IMR-90 (cell line): ENCODE results near the gene AATF. TPM values are rescaled to one million over a fixed set of nuclear protein-coding genes. Genes with fewer than 3 reads are reported as not detected.

ENCODE experiments used
- ATAC-seq: fragments of 200-7000 bp; cut with Tn5 transposase; 2 replicates; pipeline ENCODE4 v1.9.1; 2020; ENCODE audit warnings: low read depth, mild to moderate bottlenecking, moderate library complexity
- BruUV-seq: library from RNA; stranded (reverse); fragments of 400-500 nt; replicated peaks from 2 replicates; lab custom pipeline; 2021; lab: Mats Ljungman, UMichigan
- CTCF ChIA-PET: fragments of 300-600 bp; formaldehyde crosslinking; extraction: SDS; loops from one replicate; lab custom pipeline; 2021; ENCODE audit warnings: antibody characterized with exemption; lab: Yijun Ruan, JAX
- POLR2A ChIA-PET: fragments of 300-600 bp; sonication (Branson Sonifier 250); formaldehyde crosslinking; loops from one replicate; lab custom pipeline; 2022; ENCODE audit warnings: antibody characterized with exemption; ENCODE audit not compliant: unreplicated experiment; lab: Charles Lee
- DNase-seq: peaks from one replicate; pipeline ENCODE4 v3.0.0; 2013
- H2AFZ ChIP-seq: replicated peaks from 2 replicates; pipeline ENCODE3; 2013; ENCODE audit warnings: low read length, mild to moderate bottlenecking; ENCODE audit not compliant: poor library complexity
- H2AK5ac ChIP-seq: 2 replicates; pipeline ENCODE4 v1.6.1; 2013; ENCODE audit warnings: low read depth, low read length, inconsistent platforms
- H2AK9ac ChIP-seq: replicated peaks from 2 replicates; pipeline ENCODE3; 2013; ENCODE audit warnings: mild to moderate bottlenecking, low read depth, low read length, moderate library complexity; ENCODE audit not compliant: poor library complexity
- H2BK120ac ChIP-seq: 2 replicates; pipeline ENCODE4 v1.6.1; 2013; ENCODE audit warnings: low read depth, low read length, inconsistent platforms
- H2BK15ac ChIP-seq: 3 replicates; pipeline ENCODE4 v1.6.1; 2013; ENCODE audit warnings: low read depth, low read length, inconsistent platforms
- H2BK20ac ChIP-seq: 2 replicates; pipeline ENCODE4 v1.6.1; 2013; ENCODE audit warnings: low read depth, mild to moderate bottlenecking, inconsistent platforms, low read length, moderate library complexity
- H2BK5ac ChIP-seq: 2 replicates; pipeline ENCODE4 v1.6.1; 2013; ENCODE audit warnings: mild to moderate bottlenecking, low read depth, low read length, inconsistent platforms; ENCODE audit not compliant: poor library complexity, severe bottlenecking
- H3K14ac ChIP-seq: replicated peaks from 2 replicates; pipeline ENCODE4 v1.6.1; 2013; ENCODE audit warnings: low read depth, low read length, inconsistent platforms
- H3K18ac ChIP-seq: 2 replicates; pipeline ENCODE4 v1.6.1; 2013; ENCODE audit warnings: low read depth, low read length, control low read depth
- H3K23ac ChIP-seq: 2 replicates; pipeline ENCODE4 v1.6.1; 2013; ENCODE audit warnings: low read depth, low read length, inconsistent platforms
- H3K27ac ChIP-seq: 2 replicates; pipeline ENCODE4 v1.5.1; 2013; ENCODE audit warnings: mild to moderate bottlenecking, control low read depth, low read length; ENCODE audit not compliant: insufficient read depth
- H3K27me3 ChIP-seq: 2 replicates; pipeline ENCODE4 v1.6.1; 2013; ENCODE audit warnings: low read length; ENCODE audit not compliant: control insufficient read depth, insufficient read depth
- H3K36me3 ChIP-seq: 2 replicates; pipeline ENCODE4 v1.6.1; 2013; ENCODE audit warnings: low read length, mixed read lengths; ENCODE audit not compliant: control insufficient read depth, insufficient read depth
- H3K4ac ChIP-seq: 2 replicates; pipeline ENCODE4 v1.6.1; 2013; ENCODE audit warnings: low read depth, low read length, inconsistent platforms
- H3K4me1 ChIP-seq: 2 replicates; pipeline ENCODE4 v1.6.1; 2013; ENCODE audit warnings: low read length, mixed read lengths; ENCODE audit not compliant: control insufficient read depth, insufficient read depth
- H3K4me2 ChIP-seq: 2 replicates; pipeline ENCODE4 v1.6.1; 2013; ENCODE audit warnings: low read depth, mild to moderate bottlenecking, control low read depth, low read length, moderate library complexity
- H3K4me3 ChIP-seq: 2 replicates; pipeline ENCODE4 v1.5.1; 2013; ENCODE audit warnings: low read depth, mild to moderate bottlenecking, control low read depth, low read length, moderate library complexity; ENCODE audit not compliant: insufficient read depth
- H3K56ac ChIP-seq: 2 replicates; pipeline ENCODE4 v1.6.1; 2013; ENCODE audit warnings: low read length, inconsistent platforms; ENCODE audit not compliant: insufficient read depth; ENCODE audit errors: extremely low read depth
- H3K79me1 ChIP-seq, 2 experiments: 2 replicates each; pipeline ENCODE4 v1.6.1; 2013; ENCODE audit warnings: low read length in 2 of 2, inconsistent platforms in 1 of 2, low read depth in 1 of 2
- H3K9ac ChIP-seq: 2 replicates; pipeline ENCODE4 v1.6.1; 2013; ENCODE audit warnings: low read depth, low read length, control low read depth
- H3K9me1 ChIP-seq: 2 replicates; pipeline ENCODE4 v1.6.1; 2013; ENCODE audit warnings: low read length, inconsistent platforms; ENCODE audit not compliant: insufficient read depth
- H3K9me3 ChIP-seq: 2 replicates; pipeline ENCODE4 v1.6.1; 2013; ENCODE audit warnings: low read length; ENCODE audit not compliant: control insufficient read depth, insufficient read depth
- H4K20me1 ChIP-seq: 2 replicates; pipeline ENCODE4 v1.6.1; 2013; ENCODE audit warnings: low read length, inconsistent platforms; ENCODE audit not compliant: insufficient read depth
- H4K5ac ChIP-seq: 2 replicates; pipeline ENCODE4 v1.6.1; 2013; ENCODE audit warnings: mild to moderate bottlenecking, low read depth, low read length, control low read depth
- H4K8ac ChIP-seq, 2 experiments: 2 replicates each; pipeline ENCODE4 v1.6.1; 2013; ENCODE audit warnings: low read depth in 2 of 2, low read length in 2 of 2, control low read depth in 1 of 2, inconsistent platforms in 1 of 2
- H4K91ac ChIP-seq: 2 replicates; pipeline ENCODE4 v1.6.1; 2013; ENCODE audit warnings: low read depth, low read length, inconsistent platforms; ENCODE audit not compliant: insufficient read depth
- BHLHE40 ChIP-seq: fragments of 150-350 bp; IDR thresholded peaks from 2 replicates; pipeline ENCODE4 v1.6.1; 2016; ENCODE audit warnings: mild to moderate bottlenecking, low read depth, low read length
- CEBPB ChIP-seq: IDR thresholded peaks from 2 replicates; pipeline ENCODE4 v1.6.1; 2012; ENCODE audit warnings: low read depth, low read length, improper control_type of control experiment
- CHD1 ChIP-seq: IDR thresholded peaks from 2 replicates; pipeline ENCODE4 v1.6.1; 2012; ENCODE audit warnings: low read depth, low read length, improper control_type of control experiment
- FOS ChIP-seq: fragments of 150-350 bp; IDR thresholded peaks from 2 replicates; pipeline ENCODE4 v1.6.1; 2016; ENCODE audit warnings: low read depth, low read length
- MAFK ChIP-seq: IDR thresholded peaks from 2 replicates; pipeline ENCODE4 v1.6.1; 2012; ENCODE audit warnings: low read depth, low read length, improper control_type of control experiment
- MAZ ChIP-seq: IDR thresholded peaks from 2 replicates; pipeline ENCODE4 v1.6.1; 2012; ENCODE audit warnings: low read depth, mild to moderate bottlenecking, low read length, improper control_type of control experiment, moderate library complexity, borderline replicate concordance
- MXI1 ChIP-seq: IDR thresholded peaks from 2 replicates; pipeline ENCODE4 v1.6.1; 2012; ENCODE audit warnings: low read depth, mild to moderate bottlenecking, low read length, moderate library complexity, borderline replicate concordance
- NFE2L2 ChIP-seq: fragments of 150-350 bp; IDR thresholded peaks from 2 replicates; pipeline ENCODE4 v1.6.1; 2016; ENCODE audit warnings: low read depth, mild to moderate bottlenecking, low read length
- POLR2A ChIP-seq: IDR thresholded peaks from 2 replicates; pipeline ENCODE4 v1.6.1; 2012; ENCODE audit warnings: mild to moderate bottlenecking, low read depth, low read length
- RAD21 ChIP-seq: IDR thresholded peaks from 2 replicates; pipeline ENCODE4 v1.6.1; 2012; ENCODE audit warnings: low read length, improper control_type of control experiment
- RCOR1 ChIP-seq: IDR thresholded peaks from 2 replicates; pipeline ENCODE4 v1.6.1; 2012; ENCODE audit warnings: mild to moderate bottlenecking, low read length, improper control_type of control experiment; ENCODE audit not compliant: insufficient replicate concordance
- RFX5 ChIP-seq: IDR thresholded peaks from 2 replicates; pipeline ENCODE4 v1.8.0; 2012; ENCODE audit warnings: low read depth, mild to moderate bottlenecking, low read length, moderate library complexity
- SMC3 ChIP-seq: fragments of 150-350 bp; IDR thresholded peaks from 2 replicates; pipeline ENCODE4 v1.6.1; 2016; ENCODE audit warnings: low read depth, mild to moderate bottlenecking, antibody characterized with exemption, low read length, moderate library complexity
- WGBS, 2 experiments: methylation state at CpG; one replicate each; pipeline versions ENCODE4 v1.1.5 to v1.1.7; 2013; ENCODE audit warnings: missing lambda C conversion rate in 2 of 2; ENCODE audit not compliant: insufficient read length in 1 of 2; ENCODE audit errors: extremely low coverage in 2 of 2; 5-methylcytosine and 5-hydroxymethylcytosine counted together
- dilution Hi-C: fragments of 300-500 bp; cut with HindIII; formaldehyde crosslinking; loops from one replicate; pipeline ENCODE4 v1.14.3; 2018; ENCODE audit warnings: low sequenced_read_pairs; ENCODE audit not compliant: unreplicated experiment
- in situ Hi-C: fragments of 300-500 bp; cut with MboI; formaldehyde crosslinking; loops from 3 replicates; pipeline ENCODE4 v1.14.3; 2019; ENCODE audit warnings: low sequenced_read_pairs, inconsistent platforms, mixed read lengths
- intact Hi-C: fragments of 100-400 bp; cut with micrococcal nuclease; formaldehyde crosslinking; loops from 2 replicates; pipeline ENCODE4 v1.10.0; 2022
- polyA plus RNA-seq, 3 experiments: library from polyadenylated mRNA; depleted of rRNA; stranded (reverse); fragments of >200 nt; gene quantifications; 2 replicates each; pipeline ENCODE4 v1.2.3, GENCODE V29; 2012; ENCODE audit warnings: low replicate concordance in 1 of 3
- total RNA-seq: library from RNA; depleted of rRNA; stranded (reverse); fragments of >200 nt; gene quantifications from 2 replicates; pipeline ENCODE4 v1.2.3, GENCODE V29; 2012
- TF ChIP-seq, protein P1 (sequence below): fragments of 150-350 bp; IDR thresholded peaks from 2 replicates; pipeline ENCODE4 v1.6.1; 2016; ENCODE audit warnings: low read depth, mild to moderate bottlenecking, low read length, moderate library complexity, borderline replicate concordance
- TF ChIP-seq, protein P2 (sequence below): conservative IDR thresholded peaks from 2 replicates; pipeline ENCODE4 v1.5.1; 2012; ENCODE audit warnings: mild to moderate bottlenecking, low read depth, low read length, improper control_type of control experiment
- TF ChIP-seq, protein P3 (sequence below): fragments of 150-350 bp; IDR thresholded peaks from 2 replicates; pipeline ENCODE4 v1.6.1; 2017; ENCODE audit warnings: mild to moderate bottlenecking, antibody characterized with exemption, low read length, low read depth

AATF gene
- total and polyA plus RNA-seq, 2 of the 4 experiments (the other 2 are of a cell fraction): 21.0 to 34.8 TPM

DNA sequence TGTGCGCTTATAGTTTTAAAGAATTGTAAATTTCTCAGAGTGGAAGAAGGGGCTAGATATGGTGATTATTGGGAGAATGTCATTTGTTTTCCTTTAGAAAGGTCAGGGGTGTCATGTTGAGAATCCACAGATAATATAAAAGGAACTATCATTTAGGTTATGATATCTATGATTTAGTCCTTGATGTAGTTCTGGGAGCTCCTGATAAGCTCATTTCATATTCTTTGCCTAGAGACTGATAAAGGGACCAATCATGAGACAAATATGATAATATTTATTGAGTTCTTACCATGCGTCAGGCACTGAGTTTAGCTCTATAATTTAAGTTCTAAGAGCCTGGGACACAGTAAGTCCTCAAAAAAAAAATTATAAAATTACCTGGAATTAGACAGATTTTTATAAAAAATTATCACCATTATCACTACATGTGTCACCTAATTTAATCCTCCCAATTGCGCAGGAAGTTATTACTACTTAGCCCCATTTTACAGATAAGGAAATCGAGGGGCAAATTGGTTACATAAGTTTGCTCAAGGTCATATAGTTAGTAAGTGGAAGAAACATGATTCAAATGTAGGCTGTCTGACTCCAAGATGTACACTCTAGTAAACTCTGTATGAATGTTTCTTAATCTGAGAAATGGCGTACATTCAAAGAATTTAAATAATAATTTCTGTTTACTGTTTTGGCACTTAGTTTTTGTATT lies 2.5 kb downstream of the AATF start:
- no peak for ATAC-seq
- H3K4me2 ChIP-seq: no peak overlapping the region
- no peak overlapping the region for H3K56ac ChIP-seq
- H2AFZ ChIP-seq: no peak overlapping the region
- dilution Hi-C loops: no loop called here
- no peak overlapping the region for H4K5ac ChIP-seq
- H3K27ac ChIP-seq: no peak overlapping the region
- H2BK120ac ChIP-seq: no peak overlapping the region
- ChIA-PET CTCF (interaction anchor here (1.4 kb wide), 1 partner anchor 95 kb away, joined by 4 read pairs; no protein-coding TSS in a partner anchor), POLR2A (no interaction called here)
- no peak overlapping the region for H3K14ac ChIP-seq
- no peaks in the 10 kb centered on the region for H3K9me3 ChIP-seq
- no peak overlapping the region for H2BK20ac ChIP-seq
- no TSS peak for BruUV-seq
- H3K23ac ChIP-seq: no peak overlapping the region
- in situ Hi-C loops: no loop called here
- no CpG with 5 or more reads among the region's 5 CpGs for WGBS, 2 experiments
- H4K20me1 ChIP-seq: no peaks in the 10 kb centered on the region; the same call in none of the 2 replicates
- no peak overlapping the region for H4K91ac ChIP-seq
- no peak overlapping the region for H3K9ac ChIP-seq
- peaks cover 3% of the 10 kb centered on the region for H3K4me1 ChIP-seq
- H3K36me3 ChIP-seq: peaks cover 21% of the 10 kb centered on the region
- H3K4me3 ChIP-seq: no peak overlapping the region
- H3K27me3 ChIP-seq: peaks cover 18% of the 10 kb centered on the region
- 0 out of 2 replicates have a peak, but pooled peaks cover 2% of the 10 kb centered on the region for H3K9me1 ChIP-seq
- H3K18ac ChIP-seq: no peak overlapping the region
- no peak overlapping the region for H4K8ac ChIP-seq
- intact Hi-C loops: no loop called here
- no peak overlapping the region for H2AK9ac ChIP-seq
- no peak overlapping the region for H2AK5ac ChIP-seq
- no peak overlapping the region for H3K4ac ChIP-seq
- TF ChIP-seq, protein P1, sequence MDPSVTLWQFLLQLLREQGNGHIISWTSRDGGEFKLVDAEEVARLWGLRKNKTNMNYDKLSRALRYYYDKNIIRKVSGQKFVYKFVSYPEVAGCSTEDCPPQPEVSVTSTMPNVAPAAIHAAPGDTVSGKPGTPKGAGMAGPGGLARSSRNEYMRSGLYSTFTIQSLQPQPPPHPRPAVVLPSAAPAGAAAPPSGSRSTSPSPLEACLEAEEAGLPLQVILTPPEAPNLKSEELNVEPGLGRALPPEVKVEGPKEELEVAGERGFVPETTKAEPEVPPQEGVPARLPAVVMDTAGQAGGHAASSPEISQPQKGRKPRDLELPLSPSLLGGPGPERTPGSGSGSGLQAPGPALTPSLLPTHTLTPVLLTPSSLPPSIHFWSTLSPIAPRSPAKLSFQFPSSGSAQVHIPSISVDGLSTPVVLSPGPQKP: no peak
- TF ChIP-seq, protein P2, sequence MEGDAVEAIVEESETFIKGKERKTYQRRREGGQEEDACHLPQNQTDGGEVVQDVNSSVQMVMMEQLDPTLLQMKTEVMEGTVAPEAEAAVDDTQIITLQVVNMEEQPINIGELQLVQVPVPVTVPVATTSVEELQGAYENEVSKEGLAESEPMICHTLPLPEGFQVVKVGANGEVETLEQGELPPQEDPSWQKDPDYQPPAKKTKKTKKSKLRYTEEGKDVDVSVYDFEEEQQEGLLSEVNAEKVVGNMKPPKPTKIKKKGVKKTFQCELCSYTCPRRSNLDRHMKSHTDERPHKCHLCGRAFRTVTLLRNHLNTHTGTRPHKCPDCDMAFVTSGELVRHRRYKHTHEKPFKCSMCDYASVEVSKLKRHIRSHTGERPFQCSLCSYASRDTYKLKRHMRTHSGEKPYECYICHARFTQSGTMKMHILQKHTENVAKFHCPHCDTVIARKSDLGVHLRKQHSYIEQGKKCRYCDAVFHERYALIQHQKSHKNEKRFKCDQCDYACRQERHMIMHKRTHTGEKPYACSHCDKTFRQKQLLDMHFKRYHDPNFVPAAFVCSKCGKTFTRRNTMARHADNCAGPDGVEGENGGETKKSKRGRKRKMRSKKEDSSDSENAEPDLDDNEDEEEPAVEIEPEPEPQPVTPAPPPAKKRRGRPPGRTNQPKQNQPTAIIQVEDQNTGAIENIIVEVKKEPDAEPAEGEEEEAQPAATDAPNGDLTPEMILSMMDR: no peak
- no peak for TF ChIP-seq RCOR1
- TF ChIP-seq SMC3: no peak
- no peak for TF ChIP-seq POLR2A
- TF ChIP-seq CEBPB: no peak
- TF ChIP-seq RAD21: no peak
- TF ChIP-seq FOS: no peak
- TF ChIP-seq CHD1: no peak
- no peak for TF ChIP-seq MXI1
- TF ChIP-seq MAFK: no peak
- no peak for TF ChIP-seq RFX5
- TF ChIP-seq MAZ: no peak
- no peak for TF ChIP-seq BHLHE40
- no peak for TF ChIP-seq NFE2L2
- TF ChIP-seq, protein P3, sequence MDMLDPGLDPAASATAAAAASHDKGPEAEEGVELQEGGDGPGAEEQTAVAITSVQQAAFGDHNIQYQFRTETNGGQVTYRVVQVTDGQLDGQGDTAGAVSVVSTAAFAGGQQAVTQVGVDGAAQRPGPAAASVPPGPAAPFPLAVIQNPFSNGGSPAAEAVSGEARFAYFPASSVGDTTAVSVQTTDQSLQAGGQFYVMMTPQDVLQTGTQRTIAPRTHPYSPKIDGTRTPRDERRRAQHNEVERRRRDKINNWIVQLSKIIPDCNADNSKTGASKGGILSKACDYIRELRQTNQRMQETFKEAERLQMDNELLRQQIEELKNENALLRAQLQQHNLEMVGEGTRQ: no peak
- DNase-seq: no peak
- H2BK5ac ChIP-seq: no peak overlapping the region
- no peak overlapping the region for H2BK15ac ChIP-seq
- peaks cover 27 to 33% of the 10 kb centered on the region in 2 experiments for H3K79me1 ChIP-seq
